AG04450 (cell line): Measurements from ENCODE around the gene ABCC11. TPM values are rescaled to one million over a fixed set of nuclear protein-coding genes. Genes with fewer than 3 reads are reported as not detected.
A peak's percentile ranks its signal among the peaks of the same experiment; 100 is the strongest.

Experiments
- CTCF ChIA-PET: fragments of 300-600, 350-600 bp; formaldehyde crosslinking; extraction: SDS; loops from one replicate; lab custom pipeline; 2022; ENCODE audit warnings: antibody characterized with exemption, inconsistent platforms; lab: Charles Lee
- POLR2A ChIA-PET: fragments of 350-600 bp; formaldehyde crosslinking; extraction: SDS; loops from one replicate; lab custom pipeline; 2021; ENCODE audit warnings: antibody characterized with exemption, inconsistent platforms; lab: Yijun Ruan, JAX
- DNase-seq: peaks from one replicate; pipeline ENCODE4 v3.0.0-alpha.2; 2011; ENCODE audit warnings: low read depth, low spot score
- H3K27ac ChIP-seq: one replicate; pipeline ENCODE4 v1.5.1; 2012; ENCODE audit warnings: low read depth, low read length, control low read depth
- H3K27me3 ChIP-seq: one replicate; pipeline ENCODE4 v1.6.0; 2012; ENCODE audit warnings: low read length; ENCODE audit not compliant: control insufficient read depth, insufficient read depth
- H3K4me3 ChIP-seq: 2 replicates; pipeline ENCODE4 v1.5.1; 2011; ENCODE audit warnings: mild to moderate bottlenecking, low read depth, low read length, control low read depth
- H3K9me3 ChIP-seq: 2 replicates; pipeline ENCODE4 v1.5.1; 2012; ENCODE audit warnings: low read length; ENCODE audit not compliant: control insufficient read depth, insufficient read depth
- CTCF ChIP-seq: IDR thresholded peaks from 2 replicates; pipeline ENCODE4 v1.5.1; 2011; ENCODE audit warnings: low read depth, low read length, control low read depth, inconsistent platforms
- polyA plus RNA-seq: library from polyadenylated mRNA; depleted of rRNA; stranded (reverse); fragments of >200 nt; gene quantifications from 2 replicates; pipeline ENCODE4 v1.2.3, GENCODE V29; 2011

ABCC11 gene
- polyA plus RNA-seq, 1 experiment, result 0.06 TPM

- TF ChIP-seq CTCF, result no peak
- Histone ChIP-seq H3K27me3 (no peaks in the 10 kb centered on the region), H3K9me3 (no peaks in the 10 kb centered on the region), H3K4me3 (no peak overlapping the region), H3K27ac (no peak overlapping the region)
- ChIA-PET CTCF (interaction anchor here (2.1 kb wide), 1 partner anchor 350 kb away, joined by 7 read pairs; no protein-coding TSS in a partner anchor), POLR2A (no interaction called here)
- DNase-seq, result no peak
These were observed 33.2 kb upstream of the ABCC11 start for GRCh38 chr16:48280546-48280945.

GRCh38 chr16:48279199-48279598 is 31.9 kb upstream of the ABCC11 start:
- Histone ChIP-seq H3K27me3 (no peaks in the 10 kb centered on the region), H3K27ac (no peak overlapping the region), H3K4me3 (no peak overlapping the region), H3K9me3 (no peaks in the 10 kb centered on the region)
- no peak for DNase-seq
- no peak for TF ChIP-seq CTCF
- CTCF ChIA-PET, result interaction anchor here (0.6 to 1.2 kb wide), 7 partner anchors 11 to 1137 kb away, joined by 3 to 5 read pairs (median 3); no protein-coding TSS in a partner anchor
- POLR2A ChIA-PET, result no interaction called here

GRCh38 chr16:48277158-48277557 is 29.8 kb upstream of the ABCC11 start:
- Histone ChIP-seq H3K9me3 (no peaks in the 10 kb centered on the region), H3K27me3 (no peaks in the 10 kb centered on the region), H3K4me3 (no peak overlapping the region), H3K27ac (no peak overlapping the region)
- CTCF ChIA-PET, result interaction anchor here (0.6 to 1.6 kb wide), 2 partner anchors 10 to 97 kb away, joined by 3 to 4 read pairs; no protein-coding TSS in a partner anchor
- POLR2A ChIA-PET, result no interaction called here
- TF ChIP-seq CTCF, result no peak
- DNase-seq, result no peak

- DNase-seq, result peak; percentile 24
- no peaks in the 10 kb centered on the region for H3K9me3 ChIP-seq
- no peak overlapping the region for H3K4me3 ChIP-seq
- CTCF ChIA-PET, result no interaction called here
- no peak overlapping the region for H3K27ac ChIP-seq
- no peaks in the 10 kb centered on the region for H3K27me3 ChIP-seq
- TF ChIP-seq CTCF, result no peak
- POLR2A ChIA-PET, result no interaction called here
These were observed 28.8 kb upstream of the ABCC11 start for GRCh38 chr16:48276102-48276501.

- Histone ChIP-seq H3K27me3 (no peaks in the 10 kb centered on the region), H3K4me3 (no peak overlapping the region), H3K9me3 (no peaks in the 10 kb centered on the region), H3K27ac (no peak overlapping the region)
- no peak for DNase-seq
- ChIA-PET CTCF (interaction anchor here (7.0 kb wide), 1 partner anchor 349 kb away, joined by 38 read pairs; no protein-coding TSS in a partner anchor), POLR2A (no interaction called here)
- TF ChIP-seq CTCF, result no peak
These were observed 27.1 kb upstream of the ABCC11 start for GRCh38 chr16:48274476-48274875.
